H9 (cell line): Measurements from ENCODE around the gene RTP1. TPM values are rescaled to one million over a fixed set of nuclear protein-coding genes. Genes with fewer than 3 reads are reported as not detected.

ENCODE experiments used
- DNase-seq: peaks from one replicate; pipeline ENCODE4 v3.0.0-alpha.2; 2017
- H2AFZ ChIP-seq: one replicate; pipeline ENCODE4 v1.6.1; 2013; ENCODE audit warnings: mild to moderate bottlenecking, low read length, control low read depth, moderate library complexity
- H2AK5ac ChIP-seq: 2 replicates; pipeline ENCODE4 v1.6.1; 2013; ENCODE audit warnings: low read length, control low read depth, mixed read lengths; ENCODE audit not compliant: insufficient read length
- H2BK120ac ChIP-seq: one replicate; pipeline ENCODE4 v1.6.1; 2013; ENCODE audit warnings: low read depth, mild to moderate bottlenecking, low read length, control low read depth, inconsistent platforms; ENCODE audit not compliant: poor library complexity, severe bottlenecking
- H2BK12ac ChIP-seq: 2 replicates; pipeline ENCODE4 v1.6.1; 2013; ENCODE audit warnings: low read length, control low read depth, mixed read lengths, low read depth; ENCODE audit not compliant: insufficient read length
- H2BK15ac ChIP-seq: 2 replicates; pipeline ENCODE4 v1.6.1; 2013; ENCODE audit warnings: low read depth, low read length, control low read depth
- H2BK20ac ChIP-seq: one replicate; pipeline ENCODE4 v1.6.1; 2013; ENCODE audit warnings: low read depth, mild to moderate bottlenecking, low read length, control low read depth, inconsistent platforms; ENCODE audit not compliant: poor library complexity, severe bottlenecking
- H2BK5ac ChIP-seq: 2 replicates; pipeline ENCODE4 v1.6.1; 2013; ENCODE audit warnings: low read length, control low read depth, mixed read lengths; ENCODE audit not compliant: insufficient read length
- H3K14ac ChIP-seq: 2 replicates; pipeline ENCODE4 v1.6.1; 2013; ENCODE audit warnings: low read length, control low read depth; ENCODE audit not compliant: insufficient read depth
- H3K18ac ChIP-seq: 2 replicates; pipeline ENCODE4 v1.6.1; 2013; ENCODE audit warnings: low read depth, mild to moderate bottlenecking, mixed read lengths, low read length, control low read depth; ENCODE audit not compliant: insufficient read length
- H3K23ac ChIP-seq: 2 replicates; pipeline ENCODE4 v1.6.1; 2013; ENCODE audit warnings: low read length, control low read depth, mixed read lengths, low read depth; ENCODE audit not compliant: insufficient read length
- H3K23me2 ChIP-seq: 2 replicates; pipeline ENCODE4 v1.6.1; 2013; ENCODE audit warnings: low read depth, mild to moderate bottlenecking, mixed read lengths, low read length, control low read depth; ENCODE audit not compliant: insufficient read length, poor library complexity, severe bottlenecking
- H3K27ac ChIP-seq: 2 replicates; pipeline ENCODE4 v1.5.1; 2013; ENCODE audit warnings: low read length, control low read depth, mixed read lengths, low read depth; ENCODE audit not compliant: insufficient read length
- H3K27me3 ChIP-seq: 2 replicates; pipeline ENCODE4 v1.6.1; 2013; ENCODE audit warnings: low read length, control low read depth, inconsistent platforms; ENCODE audit not compliant: insufficient read depth
- H3K4ac ChIP-seq: 2 replicates; pipeline ENCODE4 v1.6.1; 2013; ENCODE audit warnings: low read depth, mild to moderate bottlenecking, control low read depth, inconsistent platforms, low read length, moderate library complexity
- H3K4me1 ChIP-seq: 2 replicates; pipeline ENCODE4 v1.6.1; 2013; ENCODE audit warnings: low read length, control low read depth, inconsistent platforms; ENCODE audit not compliant: insufficient read depth
- H3K4me2 ChIP-seq: 2 replicates; pipeline ENCODE4 v1.6.1; 2013; ENCODE audit warnings: low read length, control low read depth, mixed read lengths; ENCODE audit not compliant: insufficient read length, insufficient read depth
- H3K56ac ChIP-seq: 2 replicates; pipeline ENCODE4 v1.6.1; 2013; ENCODE audit warnings: low read depth, mild to moderate bottlenecking, mixed read lengths, low read length, control low read depth; ENCODE audit not compliant: insufficient read length
- H3K79me1 ChIP-seq: 2 replicates; pipeline ENCODE4 v1.6.1; 2013; ENCODE audit warnings: low read depth, mild to moderate bottlenecking, moderate library complexity, low read length, control low read depth, inconsistent platforms; ENCODE audit not compliant: insufficient read depth, poor library complexity, severe bottlenecking
- H3K79me2 ChIP-seq: 2 replicates; pipeline ENCODE4 v1.6.1; 2013; ENCODE audit warnings: low read length, control low read depth, inconsistent platforms; ENCODE audit not compliant: insufficient read depth
- H3K9ac ChIP-seq: 2 replicates; pipeline ENCODE4 v1.6.1; 2013; ENCODE audit warnings: low read length, control low read depth, mixed read lengths; ENCODE audit not compliant: insufficient read length; ENCODE audit errors: extremely low read depth
- H3K9me3 ChIP-seq: one replicate; pipeline ENCODE4 v1.6.1; 2013; ENCODE audit warnings: low read depth, low read length, inconsistent platforms; ENCODE audit not compliant: control insufficient read depth
- H3T11ph ChIP-seq: one replicate; pipeline ENCODE4 v1.6.1; 2013; ENCODE audit warnings: mild to moderate bottlenecking, low read length, control low read depth, inconsistent platforms
- H4K20me1 ChIP-seq: one replicate; pipeline ENCODE4 v1.6.1; 2013; ENCODE audit not compliant: control insufficient read depth, insufficient read length, insufficient read depth
- H4K5ac ChIP-seq: 2 replicates; pipeline ENCODE4 v1.6.1; 2013; ENCODE audit warnings: low read depth, mild to moderate bottlenecking, mixed read lengths, low read length, control low read depth; ENCODE audit not compliant: insufficient read length
- H4K8ac ChIP-seq: replicated peaks from 2 replicates; pipeline ENCODE4 v1.6.1; 2013; ENCODE audit warnings: low read length, control low read depth, mixed read lengths, low read depth; ENCODE audit not compliant: insufficient read length
- H4K91ac ChIP-seq: 2 replicates; pipeline ENCODE4 v1.6.1; 2013; ENCODE audit warnings: low read depth, mild to moderate bottlenecking, moderate library complexity, mixed read lengths, low read length, control low read depth; ENCODE audit not compliant: insufficient read length
- H3K27ac Mint-ChIP-seq, 3 experiments: 2 replicates in 2 of 3; 3 replicates in 1 of 3; pipeline ENCODE4 v1.8.0; 2020 to 2021; ENCODE audit warnings: mixed read lengths in 3 of 3, mild to moderate bottlenecking in 1 of 3, moderate library complexity in 1 of 3
- H3K27me3 Mint-ChIP-seq: 2 replicates; pipeline ENCODE4 v1.8.0; 2021; ENCODE audit warnings: low read depth, mild to moderate bottlenecking, moderate library complexity, mixed read lengths
- H3K36me3 Mint-ChIP-seq, 3 experiments: 2 replicates in 2 of 3; 3 replicates in 1 of 3; pipeline ENCODE4 v1.8.0; 2020 to 2021; ENCODE audit warnings: low read depth in 3 of 3, mixed read lengths in 3 of 3; ENCODE audit not compliant: insufficient read depth in 1 of 3
- H3K4me1 Mint-ChIP-seq, 2 experiments: 2 replicates each; pipeline ENCODE4 v1.8.0; 2020; ENCODE audit warnings: mixed read lengths in 2 of 2
- H3K4me3 Mint-ChIP-seq, 2 experiments: 2 replicates in 1 of 2; 3 replicates in 1 of 2; pipeline ENCODE4 v1.8.0; 2020 to 2021; ENCODE audit warnings: mild to moderate bottlenecking in 2 of 2, mixed read lengths in 2 of 2, moderate library complexity in 1 of 2
- H3K9me3 Mint-ChIP-seq, 2 experiments: 2 replicates in 1 of 2; 3 replicates in 1 of 2; pipeline ENCODE4 v1.8.0; 2020; ENCODE audit warnings: mild to moderate bottlenecking in 2 of 2, mixed read lengths in 2 of 2, moderate library complexity in 1 of 2
- CTCF ChIP-seq: fragments of 200-600 bp; sonication (generic); conservative IDR thresholded peaks from 3 replicates; pipeline ENCODE4 v1.8.0; 2021; ENCODE audit warnings: antibody characterized with exemption, mild to moderate bottlenecking
- WGBS: extraction: QIAGEN DNeasy Blood & Tissue Kit; methylation state at CpG from one replicate; pipeline ENCODE4 v1.1.7; 2013; ENCODE audit warnings: missing lambda C conversion rate, low lambda C conversion rate, mixed read lengths; ENCODE audit not compliant: insufficient read length; ENCODE audit errors: extremely low coverage; 5-methylcytosine and 5-hydroxymethylcytosine counted together
- total RNA-seq: library from RNA; stranded (reverse); gene quantifications from 2 replicates; pipeline ENCODE4 v1.2.1, GENCODE V29; 2021

Gene RTP1
- total RNA-seq, 1 experiment from 2014 or later: 6.6 TPM

GRCh38 chr3:187242435-187242834 is 45.1 kb downstream of the RTP1 start:
- no CpG with 5 or more reads among the region's 5 CpGs for WGBS
- Histone ChIP-seq H4K20me1 (no peaks in the 10 kb centered on the region), H2BK120ac (no peak overlapping the region), H3K4me1 (no peaks in the 10 kb centered on the region), H4K5ac (no peak overlapping the region), H3K23ac (no peak overlapping the region), H2BK15ac (no peak overlapping the region), H2AK5ac (no peak overlapping the region), H4K8ac (no peak overlapping the region), H3T11ph (no peak overlapping the region), H3K4me2 (no peak overlapping the region), H2BK5ac (no peak overlapping the region), H2BK20ac (no peak overlapping the region), H3K9ac (no peak overlapping the region), H3K27ac (no peak overlapping the region), H2BK12ac (no peak overlapping the region), H2AFZ (no peak overlapping the region), H3K79me1 (no peaks in the 10 kb centered on the region), H3K18ac (no peak overlapping the region), H3K4ac (no peak overlapping the region), H3K27me3 (no peaks in the 10 kb centered on the region), H4K91ac (no peak overlapping the region), H3K14ac (no peak overlapping the region), H3K23me2 (no peaks in the 10 kb centered on the region), H3K9me3 (no peaks in the 10 kb centered on the region), H3K79me2 (no peaks in the 10 kb centered on the region), H3K56ac (no peak overlapping the region)
- Mint-ChIP-seq H3K9me3 (no peaks in the 10 kb centered on the region; a peak in 1 of 5 replicates), H3K27me3 (no peaks in the 10 kb centered on the region; the same call in 1 of the 2 replicates), H3K4me3 (no peak overlapping the region), H3K4me1 (peaks cover 2 to 6% of the 10 kb centered on the region in 2 experiments; a peak in 2 of 4 replicates), H3K27ac (peak overlapping the region in 1 of 3 experiments; percentile 85; a peak in 1 of 7 replicates), H3K36me3 (no peaks in the 10 kb centered on the region; a peak in 2 of 7 replicates)
- no peak for DNase-seq
- TF ChIP-seq CTCF: no peak
